GM18520 (cell line): ENCODE measurements around the gene CBFA2T3.
"Not testable (repeated sequence)": the region's sequence is repeated elsewhere in the genome, so short reads cannot be mapped to it uniquely, and the experiment has no call there.

Source experiments
- ATAC-seq: cut with Tn5 transposase; IDR thresholded peaks from one replicate; pipeline ENCODE4 v1.9.1; 2021; ENCODE audit not compliant: unreplicated experiment

The CBFA2T3 gene

GRCh38 chr16:88977018-88977811, at the start of gene CBFA2T3:
TSS of gene CBFA2T3 (minus strand) at chr16:88977207. CDS start at chr16:88976807, 400 bp downstream.
- ATAC-seq: no peak

GRCh38 chr16:89026121-89026612, 49.2 kb upstream of the CBFA2T3 start:
- ATAC-seq: peak; percentile 94

- no peak for ATAC-seq
Measured at GRCh38 chr16:89025636-89026035, 48.6 kb upstream of the CBFA2T3 start.

- ATAC-seq: no peak
Measured at GRCh38 chr16:89024546-89025060, 47.6 kb upstream of the CBFA2T3 start.

GRCh38 chr16:89023621-89024511, 46.9 kb upstream of the CBFA2T3 start:
- ATAC-seq: no peak

- ATAC-seq: no peak
Measured at GRCh38 chr16:89023151-89023551, 46.1 kb upstream of the CBFA2T3 start.

GRCh38 chr16:89022051-89022836, 45.2 kb upstream of the CBFA2T3 start:
- ATAC-seq: no peak

GRCh38 chr16:89020925-89021595, 44.1 kb upstream of the CBFA2T3 start:
- no peak for ATAC-seq

- peak; percentile 85 for ATAC-seq
Measured at GRCh38 chr16:89020068-89020924, 43.3 kb upstream of the CBFA2T3 start.

- no peak for ATAC-seq
Measured at GRCh38 chr16:89019511-89019910, 42.5 kb upstream of the CBFA2T3 start.

- no peak for ATAC-seq
Measured at GRCh38 chr16:89018282-89019158, 41.5 kb upstream of the CBFA2T3 start.

GRCh38 chr16:89017543-89018281, 40.7 kb upstream of the CBFA2T3 start:
- ATAC-seq: no peak

- not testable (repeated sequence) for ATAC-seq
Measured at GRCh38 chr16:89016561-89016960, 39.6 kb upstream of the CBFA2T3 start.

- no peak for ATAC-seq
Measured at GRCh38 chr16:89015271-89015859, 38.4 kb upstream of the CBFA2T3 start.

GRCh38 chr16:89014403-89015230, 37.6 kb upstream of the CBFA2T3 start:
- ATAC-seq: no peak

- ATAC-seq: no peak
Measured at GRCh38 chr16:89013692-89014402, 36.8 kb upstream of the CBFA2T3 start.
